Measurements from ENCODE around the gene CELA2A.
"Not testable (repeated sequence)": the region's sequence is repeated elsewhere in the genome, so short reads cannot be mapped to it uniquely, and the experiment has no call there.

CELA2A gene

DNA sequence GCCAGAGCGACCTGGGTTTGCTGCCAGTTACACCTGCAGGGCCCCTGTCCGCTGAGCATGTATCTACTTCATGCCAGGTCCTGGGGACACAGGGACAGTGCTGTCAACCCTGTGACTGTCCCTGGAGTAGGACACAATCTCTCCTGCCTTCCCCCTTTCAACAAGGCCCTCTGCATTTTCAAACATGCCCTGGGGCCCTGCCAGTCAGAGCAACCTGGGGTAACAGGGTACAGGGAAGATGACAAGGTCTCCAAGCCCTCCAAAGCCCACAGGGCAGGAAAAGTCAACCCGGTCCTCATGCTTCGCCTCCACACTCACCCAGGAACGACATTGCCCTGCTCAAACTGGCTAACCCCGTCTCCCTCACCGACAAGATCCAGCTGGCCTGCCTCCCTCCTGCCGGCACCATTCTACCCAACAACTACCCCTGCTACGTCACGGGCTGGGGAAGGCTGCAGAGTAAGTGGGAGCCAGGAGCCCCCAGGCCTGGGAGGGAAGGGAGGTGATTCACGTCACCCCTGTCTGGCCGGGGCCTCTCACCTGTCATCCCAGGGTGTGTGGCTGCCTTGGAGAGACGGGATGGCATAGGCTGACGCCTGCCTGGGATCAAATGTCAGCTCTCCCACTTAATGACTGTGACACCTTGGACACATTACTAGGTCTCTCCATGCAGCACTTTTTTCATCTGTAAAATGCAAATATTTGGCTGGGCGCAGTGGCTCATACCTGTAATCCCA lies 6.7 kb downstream of the CELA2A start:
- not testable (repeated sequence) for H3K9me3 ChIP-seq (replicated peaks; ENCODE audit: low read length); H3K4me1 ChIP-seq (ENCODE audit: control insufficient read depth, insufficient read depth, low read length); H3K36me3 ChIP-seq (ENCODE audit: insufficient read depth, low read length); H3K4me3 ChIP-seq (ENCODE audit: low read length); H3K27me3 ChIP-seq (ENCODE audit: control insufficient read depth, insufficient read depth, low read length); H3K4me2 ChIP-seq (ENCODE audit: low read length); H3K9ac ChIP-seq (ENCODE audit: low read depth, low read length)

GRCh38 chr1:15463926-15464322 lies 7.4 kb downstream of the CELA2A start:
- H3K4me1 ChIP-seq (ENCODE audit: control insufficient read depth, insufficient read depth, low read length); H3K9me3 ChIP-seq (replicated peaks; ENCODE audit: low read length): not testable (repeated sequence)

GRCh38 chr1:15465674-15466073 lies 9.1 kb downstream of the CELA2A start:
- H3K9me3 ChIP-seq (replicated peaks; ENCODE audit: low read length) = no peaks in the 10 kb centered on the region

More at GRCh38 chr1:15463926-15464322, 7.4 kb downstream of the CELA2A start:
- not testable (repeated sequence) for H3K27me3 ChIP-seq (ENCODE audit: control insufficient read depth, insufficient read depth, low read length); H3K4me3 ChIP-seq (ENCODE audit: low read length); H3K36me3 ChIP-seq (ENCODE audit: insufficient read depth, low read length); H3K9ac ChIP-seq (ENCODE audit: low read depth, low read length); H3K4me2 ChIP-seq (ENCODE audit: low read length)

DNA sequence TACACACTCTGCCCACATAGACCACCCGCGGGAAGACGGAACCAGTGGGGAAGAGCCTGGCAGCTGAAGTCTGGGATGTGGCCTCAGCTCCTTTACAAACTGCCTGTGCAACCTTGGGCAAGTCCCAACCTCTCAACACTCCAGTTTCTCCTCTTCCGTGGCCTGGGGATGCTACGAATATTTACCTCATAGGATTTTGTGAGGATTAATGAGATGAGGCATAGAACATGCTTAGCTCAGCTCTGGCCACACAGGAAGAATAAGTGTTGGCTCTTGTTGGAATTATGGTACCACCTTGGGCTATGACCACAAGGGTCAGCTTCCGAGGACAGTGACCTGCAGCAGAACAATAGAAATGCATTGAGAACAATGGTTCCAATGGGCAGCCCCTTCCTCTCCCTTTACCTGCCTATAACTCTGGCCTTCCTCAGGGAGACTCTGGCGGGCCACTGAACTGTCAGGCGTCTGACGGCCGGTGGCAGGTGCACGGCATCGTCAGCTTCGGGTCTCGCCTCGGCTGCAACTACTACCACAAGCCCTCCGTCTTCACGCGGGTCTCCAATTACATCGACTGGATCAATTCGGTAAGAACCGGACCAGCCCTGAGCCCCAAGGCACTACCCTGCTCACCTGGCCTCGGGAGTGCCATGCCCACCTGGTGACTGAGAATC lies 10.6 kb downstream of the CELA2A start:
- H3K36me3 ChIP-seq (ENCODE audit: insufficient read depth, low read length); H3K4me3 ChIP-seq (ENCODE audit: low read length); H3K4me1 ChIP-seq (ENCODE audit: control insufficient read depth, insufficient read depth, low read length); H3K9ac ChIP-seq (ENCODE audit: low read depth, low read length); H3K9me3 ChIP-seq (replicated peaks; ENCODE audit: low read length); H3K27me3 ChIP-seq (ENCODE audit: control insufficient read depth, insufficient read depth, low read length); H3K4me2 ChIP-seq (ENCODE audit: low read length): not testable (repeated sequence)

More at GRCh38 chr1:15465674-15466073, 9.1 kb downstream of the CELA2A start:
- no peaks in the 10 kb centered on the region for H3K36me3 ChIP-seq (ENCODE audit: insufficient read depth, low read length)
- H3K4me1 ChIP-seq (ENCODE audit: control insufficient read depth, insufficient read depth, low read length) = no peaks in the 10 kb centered on the region
- no peak overlapping the region for H3K4me2 ChIP-seq (ENCODE audit: low read length)
- no peak overlapping the region for H3K9ac ChIP-seq (ENCODE audit: low read depth, low read length)
- H3K27me3 ChIP-seq (ENCODE audit: control insufficient read depth, insufficient read depth, low read length) = peaks cover 6% of the 10 kb centered on the region
- H3K4me3 ChIP-seq (ENCODE audit: low read length) = no peak overlapping the region

- Histone ChIP-seq H3K4me3 (ENCODE audit: low read length) (no peak overlapping the region), H3K36me3 (ENCODE audit: insufficient read depth, low read length) (no peaks in the 10 kb centered on the region), H3K4me1 (ENCODE audit: control insufficient read depth, insufficient read depth, low read length) (no peaks in the 10 kb centered on the region), H3K4me2 (ENCODE audit: low read length) (no peak overlapping the region), H3K9ac (ENCODE audit: low read depth, low read length) (no peak overlapping the region), H3K9me3 (replicated peaks; ENCODE audit: low read length) (no peaks in the 10 kb centered on the region), H3K27me3 (ENCODE audit: control insufficient read depth, insufficient read depth, low read length) (peaks cover 6% of the 10 kb centered on the region)
Observed at GRCh38 chr1:15468145-15468544, 11.6 kb downstream of the CELA2A start.

DNA sequence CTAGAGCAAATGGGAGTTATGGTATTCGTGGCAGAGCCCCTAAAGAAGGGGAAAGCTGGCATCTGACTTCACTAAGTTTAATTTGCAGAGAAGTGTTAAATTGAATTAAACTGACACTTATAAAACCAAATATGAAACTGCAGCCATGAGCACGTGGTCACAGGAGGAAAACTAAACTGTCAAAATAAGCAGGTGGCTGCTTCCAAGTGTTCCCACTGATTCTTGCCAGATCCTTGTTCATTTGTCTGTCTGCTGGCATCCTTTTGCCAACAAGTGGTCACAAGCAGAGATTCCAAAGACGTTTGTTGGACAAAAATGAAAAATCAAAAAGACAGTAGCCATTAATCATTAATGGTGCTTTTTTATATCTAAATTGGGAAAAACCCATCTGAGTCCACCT lies 12.8 kb downstream of the CELA2A start:
- no peak overlapping the region for H3K4me3 ChIP-seq (ENCODE audit: low read length)
- no peak overlapping the region for H3K4me2 ChIP-seq (ENCODE audit: low read length)
- H3K36me3 ChIP-seq (ENCODE audit: insufficient read depth, low read length) = no peaks in the 10 kb centered on the region
- H3K9me3 ChIP-seq (replicated peaks; ENCODE audit: low read length) = no peaks in the 10 kb centered on the region
- H3K9ac ChIP-seq (ENCODE audit: low read depth, low read length) = no peak overlapping the region
- H3K4me1 ChIP-seq (ENCODE audit: control insufficient read depth, insufficient read depth, low read length) = no peaks in the 10 kb centered on the region
- H3K27me3 ChIP-seq (ENCODE audit: control insufficient read depth, insufficient read depth, low read length) = peaks cover 6% of the 10 kb centered on the region

DNA sequence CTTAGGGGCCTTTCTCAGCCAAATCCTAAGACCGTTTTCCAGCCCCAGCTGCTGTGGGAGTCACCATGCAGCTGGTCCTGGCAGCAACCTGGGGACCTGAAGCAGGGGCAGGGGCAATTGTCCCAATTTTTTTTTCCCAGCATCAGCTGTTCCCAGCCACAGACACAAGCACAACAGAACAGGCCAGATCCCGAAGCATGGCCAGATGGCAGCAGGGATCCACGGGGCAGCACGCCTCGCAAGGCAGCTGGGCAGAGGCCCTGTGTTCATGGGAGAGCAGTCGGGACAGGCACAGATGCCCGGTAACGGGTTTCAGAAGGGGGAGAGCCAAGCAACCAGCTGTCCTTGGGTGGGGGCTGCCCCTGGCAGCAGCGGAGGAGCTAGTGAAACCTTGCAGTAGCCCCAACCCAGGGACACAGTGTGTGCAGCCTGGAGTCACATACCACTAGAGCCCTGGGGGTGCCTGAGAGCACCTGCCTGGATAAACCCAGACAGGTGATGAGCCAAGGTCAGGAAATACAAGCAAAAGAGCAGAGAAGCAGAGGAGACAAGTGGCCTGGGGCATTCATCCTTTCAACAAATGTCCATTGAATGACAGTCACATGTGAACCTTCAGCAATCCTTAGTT lies 13.4 kb downstream of the CELA2A start:
- not testable (repeated sequence) for H3K4me2 ChIP-seq (ENCODE audit: low read length); H3K27me3 ChIP-seq (ENCODE audit: control insufficient read depth, insufficient read depth, low read length); H3K9ac ChIP-seq (ENCODE audit: low read depth, low read length)

DNA sequence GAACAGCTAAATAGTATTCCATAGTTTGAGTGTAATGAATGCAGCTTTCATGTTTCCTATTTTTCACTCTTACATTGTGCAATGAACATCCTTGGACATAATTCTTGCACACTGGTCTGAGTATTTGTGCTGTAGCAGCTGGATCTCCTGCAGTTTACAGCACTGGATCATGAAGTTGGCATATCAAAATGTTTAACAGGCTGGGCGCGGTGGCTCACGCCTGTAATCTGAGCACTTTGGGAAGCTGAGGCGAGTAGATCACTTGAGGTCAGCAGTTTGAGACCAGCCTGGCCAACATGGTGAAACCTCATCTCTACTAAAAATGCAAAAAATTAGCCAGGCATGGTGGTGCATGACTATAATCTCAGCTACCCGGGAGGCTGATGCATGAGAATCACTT lies 14.5 kb downstream of the CELA2A start:
- H3K9ac ChIP-seq (ENCODE audit: low read depth, low read length); H3K4me2 ChIP-seq (ENCODE audit: low read length); H3K27me3 ChIP-seq (ENCODE audit: control insufficient read depth, insufficient read depth, low read length); H3K36me3 ChIP-seq (ENCODE audit: insufficient read depth, low read length); H3K4me1 ChIP-seq (ENCODE audit: control insufficient read depth, insufficient read depth, low read length); H3K9me3 ChIP-seq (replicated peaks; ENCODE audit: low read length); H3K4me3 ChIP-seq (ENCODE audit: low read length): not testable (repeated sequence)

More for the DNA sequence above, 13.4 kb downstream of the CELA2A start:
- not testable (repeated sequence) for H3K9me3 ChIP-seq (replicated peaks; ENCODE audit: low read length); H3K4me1 ChIP-seq (ENCODE audit: control insufficient read depth, insufficient read depth, low read length); H3K4me3 ChIP-seq (ENCODE audit: low read length); H3K36me3 ChIP-seq (ENCODE audit: insufficient read depth, low read length)

DNA sequence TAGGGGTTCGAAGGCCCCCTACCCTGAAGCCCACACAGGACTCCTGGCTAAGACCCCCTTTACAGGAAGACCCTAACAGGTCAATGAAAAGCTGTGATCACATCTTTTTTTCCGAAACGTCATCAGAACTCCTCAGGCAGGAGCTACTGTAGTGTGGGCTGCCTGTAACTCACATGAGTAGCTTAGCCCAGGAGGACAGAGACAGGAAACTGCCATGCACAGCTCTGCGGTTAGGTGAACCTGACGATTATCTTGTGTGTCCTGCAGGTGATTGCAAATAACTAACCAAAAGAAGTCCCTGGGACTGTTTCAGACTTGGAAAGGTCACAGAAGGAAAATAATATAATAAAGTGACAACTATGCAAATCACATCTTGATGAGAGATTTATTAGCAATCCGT lies 15.2 kb downstream of the CELA2A start:
- not testable (repeated sequence) for H3K4me3 ChIP-seq (ENCODE audit: low read length); H3K4me1 ChIP-seq (ENCODE audit: control insufficient read depth, insufficient read depth, low read length); H3K4me2 ChIP-seq (ENCODE audit: low read length); H3K9ac ChIP-seq (ENCODE audit: low read depth, low read length); H3K9me3 ChIP-seq (replicated peaks; ENCODE audit: low read length); H3K27me3 ChIP-seq (ENCODE audit: control insufficient read depth, insufficient read depth, low read length); H3K36me3 ChIP-seq (ENCODE audit: insufficient read depth, low read length)

- H3K4me3 ChIP-seq (ENCODE audit: low read length) = no peak overlapping the region
- no peak overlapping the region for H3K4me2 ChIP-seq (ENCODE audit: low read length)
Observed at GRCh38 chr1:15472587-15472986, 16.1 kb downstream of the CELA2A start.

GRCh38 chr1:15475752-15476314 lies 19.3 kb downstream of the CELA2A start, which contains the start of gene CELA2B:
Gene CELA2B, plus strand, starts transcription at chr1:15476104. Its CDS starts 22 bp downstream, at chr1:15476126.
- no peak within 1 kb of the TSS for H3K9ac ChIP-seq (ENCODE audit: low read depth, low read length)
- no peaks in the 10 kb centered on the region for H3K36me3 ChIP-seq (ENCODE audit: insufficient read depth, low read length)
- H3K4me1 ChIP-seq (ENCODE audit: control insufficient read depth, insufficient read depth, low read length) = no peaks in the 10 kb centered on the region
- no peak within 1 kb of the TSS for H3K4me2 ChIP-seq (ENCODE audit: low read length)
- H3K9me3 ChIP-seq (replicated peaks; ENCODE audit: low read length) = no peaks in the 10 kb centered on the region
- H3K4me3 ChIP-seq (ENCODE audit: low read length) = no peak within 1 kb of the TSS
- H3K27me3 ChIP-seq (ENCODE audit: control insufficient read depth, insufficient read depth, low read length) = no peaks in the 10 kb centered on the region

More at GRCh38 chr1:15472587-15472986, 16.1 kb downstream of the CELA2A start:
- Histone ChIP-seq H3K9ac (ENCODE audit: low read depth, low read length) (no peak overlapping the region), H3K4me1 (ENCODE audit: control insufficient read depth, insufficient read depth, low read length) (no peaks in the 10 kb centered on the region), H3K36me3 (ENCODE audit: insufficient read depth, low read length) (no peaks in the 10 kb centered on the region), H3K27me3 (ENCODE audit: control insufficient read depth, insufficient read depth, low read length) (peaks cover 6% of the 10 kb centered on the region), H3K9me3 (replicated peaks; ENCODE audit: low read length) (no peaks in the 10 kb centered on the region)

Measured in skeletal muscle satellite cell (primary cell).